HepG2 (cell line): ENCODE data around the gene TRIM22. TPM values are rescaled to one million over a fixed set of nuclear protein-coding genes. Genes with fewer than 3 reads are reported as not detected.
A peak's percentile ranks its signal among the peaks of the same experiment; 100 is the strongest.
"Not testable (repeated sequence)": the region's sequence is repeated elsewhere in the genome, so short reads cannot be mapped to it uniquely, and the experiment has no call there.

ENCODE experiments used
- ATAC-seq: fragments of 200-7000 bp; cut with Tn5 transposase; 3 replicates; pipeline ENCODE4 v1.9.1; 2020; ENCODE audit warnings: mild to moderate bottlenecking, moderate library complexity
- BruUV-seq: library from RNA; stranded (reverse); fragments of 400-500 nt; replicated peaks from 2 replicates; lab custom pipeline; 2021; lab: Mats Ljungman, UMichigan
- CTCF ChIA-PET: fragments of 300-600 bp; formaldehyde crosslinking; extraction: SDS; loops from one replicate; lab custom pipeline; 2021; ENCODE audit warnings: low total read pairs, inconsistent platforms, low intra/inter-chr PET ratio; lab: Yijun Ruan, JAX
- POLR2A ChIA-PET: fragments of 350-600 bp; sonication (Branson Sonifier 250); formaldehyde crosslinking; loops from one replicate; lab custom pipeline; 2020; ENCODE audit warnings: antibody characterized with exemption, inconsistent platforms; lab: Yijun Ruan, JAX
- DNase-seq: peaks from one replicate; pipeline ENCODE4 v3.0.0-alpha.2; 2015; ENCODE audit warnings: low spot score
- FAIRE-seq: peaks from 3 replicates; lab custom pipeline; 2011; peaks lifted over from hg19 to GRCh38; lab: Jason Lieb, UNC
- H2AFZ ChIP-seq: one replicate; pipeline ENCODE4 v1.6.1; 2011; ENCODE audit warnings: low read length, inconsistent platforms
- H3K27ac ChIP-seq: fragments of 300-600 bp; 3 replicates; pipeline ENCODE4 v1.8.0; 2011; ENCODE audit warnings: mixed run types, mild to moderate bottlenecking, mixed read lengths, low read length, inconsistent platforms; ENCODE audit not compliant: insufficient read depth; ENCODE audit errors: extremely low read length
- H3K27me3 ChIP-seq, 2 experiments: fragments of 200-600 bp in 1 of 2; 2 replicates in 1 of 2; 3 replicates in 1 of 2; pipeline versions ENCODE4 v1.6.0 to v1.8.0; 2011; ENCODE audit warnings: low read length in 2 of 2, mild to moderate bottlenecking in 2 of 2, moderate library complexity in 2 of 2, inconsistent platforms in 1 of 2; ENCODE audit not compliant: insufficient read depth in 2 of 2, control insufficient read depth in 1 of 2
- H3K36me3 ChIP-seq, 2 experiments: fragments of 200-600 bp in 1 of 2; replicated peaks in 1 of 2; 2 replicates in 1 of 2; 3 replicates in 1 of 2; pipeline versions ENCODE4 v1.5.1 to v1.8.0; 2011; ENCODE audit warnings: low read length in 2 of 2, inconsistent platforms in 1 of 2; ENCODE audit not compliant: insufficient read depth in 2 of 2, control insufficient read depth in 1 of 2
- H3K4me1 ChIP-seq: 2 replicates; pipeline ENCODE4 v1.5.1; 2012; ENCODE audit warnings: low read length, inconsistent platforms; ENCODE audit not compliant: insufficient read depth
- H3K4me2 ChIP-seq: 2 replicates; pipeline ENCODE4 v1.6.0; 2011; ENCODE audit warnings: low read depth, low read length, inconsistent platforms
- H3K4me3 ChIP-seq, 3 experiments: fragments of 200-600 bp in 1 of 3; sonication (generic), shearing (Covaris generic) in 1 of 3; replicated peaks in 1 of 3; 2 replicates each; pipeline ENCODE4 v1.5.1; 2011 to 2016; ENCODE audit warnings: low read length in 3 of 3, inconsistent platforms in 2 of 3, low read depth in 2 of 3, mild to moderate bottlenecking in 2 of 3, control low read depth in 1 of 3, mixed read lengths in 1 of 3; ENCODE audit not compliant: insufficient read depth in 1 of 3
- H3K79me2 ChIP-seq: one replicate; pipeline ENCODE4 v1.6.1; 2011; ENCODE audit warnings: low read length, inconsistent platforms; ENCODE audit not compliant: insufficient read depth
- H3K9ac ChIP-seq: 2 replicates; pipeline ENCODE4 v1.6.0; 2011; ENCODE audit warnings: mild to moderate bottlenecking, low read depth, low read length, inconsistent platforms; ENCODE audit not compliant: insufficient read depth
- H3K9me3 ChIP-seq: 2 replicates; pipeline ENCODE4 v1.5.1; 2012; ENCODE audit warnings: mild to moderate bottlenecking, low read length
- H4K20me1 ChIP-seq: 2 replicates; pipeline ENCODE4 v1.6.0; 2011; ENCODE audit warnings: inconsistent platforms, mild to moderate bottlenecking, low read length, moderate library complexity; ENCODE audit not compliant: insufficient read depth
- ATF7 ChIP-seq, 2 experiments: fragments of 450-650 bp in 1 of 2; sonication (generic) in 1 of 2; formaldehyde crosslinking in 1 of 2; IDR thresholded peaks; 2 replicates each; pipeline versions ENCODE4 v1.4.0 to v1.6.1; 2016 to 2020; ENCODE audit warnings: antibody characterized with exemption in 1 of 2, mild to moderate bottlenecking in 1 of 2, missing genetic modification reagents in 1 of 2
- CREB1 ChIP-seq, 2 experiments: fragments of 450-650 bp in 1 of 2; IDR thresholded peaks; 2 replicates each; pipeline ENCODE4 v1.6.1; 2016 to 2017; ENCODE audit warnings: control low read depth in 1 of 2, mild to moderate bottlenecking in 1 of 2, missing compliant biosample characterization in 1 of 2, missing genetic modification characterization in 1 of 2
- NCOA1 ChIP-seq: sonication (generic); formaldehyde crosslinking; IDR thresholded peaks from 2 replicates; pipeline ENCODE4 v1.9.0; 2021; ENCODE audit warnings: missing genetic modification reagents
- WGBS: methylation state at CpG from one replicate; pipeline ENCODE4 v1.1.6; 2017; ENCODE audit warnings: low lambda C conversion rate; 5-methylcytosine and 5-hydroxymethylcytosine counted together
- in situ Hi-C: cut with HindIII; loops from 2 replicates; pipeline ENCODE4 v1.10.0; 2017; ENCODE audit warnings: low pct_unique_long_range_greater_than_20kb; ENCODE audit not compliant: extremely low pct_ligation_motif_present
- intact Hi-C: fragments of 100-400 bp; cut with micrococcal nuclease; formaldehyde crosslinking; loops from one replicate; pipeline ENCODE4 v1.10.0; 2022; ENCODE audit not compliant: unreplicated experiment
- polyA plus RNA-seq, 8 experiments: library from polyadenylated mRNA; depleted of rRNA in 3 of 8; stranded (reverse) in 7 of 8; unstranded in 1 of 8; fragments of >200 nt; fragmentation: Illumina TruSeq in 4 of 8; extraction: Trizol in 4 of 8; gene quantifications; 2 replicates each; pipeline versions ENCODE4 v1.2.1 to v1.2.3, GENCODE V29; 2011 to 2016; ENCODE audit warnings: low read depth in 4 of 8, missing spikeins in 1 of 8, mixed read lengths in 1 of 8; ENCODE audit not compliant: insufficient read depth in 1 of 8
- total RNA-seq, 5 experiments: library from RNA; depleted of rRNA; stranded (reverse); fragments of >200 nt; fragmentation: Illumina TruSeq; extraction: Trizol; gene quantifications; 2 replicates each; pipeline ENCODE4 v1.2.3, GENCODE V29; 2016; ENCODE audit warnings: low read depth in 1 of 5

Gene TRIM22
- total and polyA plus RNA-seq, 2 of the 13 experiments (the other 11 are each of a cell fraction or from before 2014, with no cell fraction given) = 2.4 to 3.2 TPM

DNA sequence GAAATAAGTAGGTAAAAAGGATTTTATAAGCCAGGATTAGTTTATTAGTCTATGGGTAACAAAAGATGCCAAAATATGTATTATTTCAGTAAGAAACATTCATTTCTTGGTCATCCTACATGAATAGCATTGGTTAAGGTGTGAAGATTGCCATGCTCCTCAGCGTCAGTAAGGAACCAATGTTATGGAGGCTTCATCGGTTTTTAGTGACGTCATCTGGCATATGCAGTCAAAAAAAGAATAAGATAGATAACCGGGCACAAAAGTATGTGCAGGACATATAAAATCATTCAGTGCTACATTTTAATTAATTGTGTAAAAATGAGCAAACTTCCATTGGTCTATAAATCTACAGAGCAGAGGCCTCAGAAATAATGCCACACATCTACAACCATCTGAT is 34.1 kb upstream of the TRIM22 start:
- no peaks in the 10 kb centered on the region for H3K79me2 ChIP-seq
- H3K9ac ChIP-seq = no peak overlapping the region
- 72% methylated on average over 4 of the region's 4 CpGs for WGBS
- intact Hi-C loops = no loop called here
- H3K4me1 ChIP-seq = no peaks in the 10 kb centered on the region
- H4K20me1 ChIP-seq = no peaks in the 10 kb centered on the region
- POLR2A ChIA-PET = no interaction called here
- ATAC-seq (no peak), FAIRE-seq (no peak), DNase-seq (no peak)
- peak; percentile 80 for TF ChIP-seq CREB1 (IDR thresholded peaks at IDR 0.05)
- no peak for TF ChIP-seq CREB1 (CRISPR knock-in tag; IDR thresholded peaks at IDR 0.05)
- no peak for TF ChIP-seq NCOA1 (CRISPR knock-in tag)
- TF ChIP-seq ATF7 (IDR thresholded peaks at IDR 0.05) = peak; percentile 71
- no peak for TF ChIP-seq ATF7 (CRISPR knock-in tag; IDR thresholded peaks at IDR 0.05)
- H3K27me3 ChIP-seq = no peaks in the 10 kb centered on the region
- no peak overlapping the region for H3K4me3 ChIP-seq
- in situ Hi-C loops = no loop called here
- H2AFZ ChIP-seq = no peak overlapping the region
- BruUV-seq = no TSS peak
- CTCF ChIA-PET = no interaction called here
- H3K27ac ChIP-seq = no peak overlapping the region
- H3K9me3 ChIP-seq = no peaks in the 10 kb centered on the region
- H3K4me2 ChIP-seq = no peak overlapping the region
- H3K36me3 ChIP-seq = no peaks in the 10 kb centered on the region

GRCh38 chr11:5656956-5657355 is 32.6 kb upstream of the TRIM22 start:
- FAIRE-seq, H3K4me2 ChIP-seq, POLR2A ChIA-PET, BruUV-seq, ATAC-seq, in situ Hi-C loops, intact Hi-C loops, H3K27ac ChIP-seq, H3K27me3 ChIP-seq, H4K20me1 ChIP-seq, H3K9ac ChIP-seq, H3K4me3 ChIP-seq, H3K9me3 ChIP-seq, H2AFZ ChIP-seq, H3K36me3 ChIP-seq, H3K4me1 ChIP-seq, DNase-seq, CTCF ChIA-PET, H3K79me2 ChIP-seq: not testable (repeated sequence)
- WGBS = 75% methylated on average over 2 of the region's 2 CpGs
